DMS153 treated with DMSO at 0.1 percent for 48 hours (cell line): ENCODE measurements around the gene BLVRB.
"Not testable (repeated sequence)": the region's sequence is repeated elsewhere in the genome, so short reads cannot be mapped to it uniquely, and the experiment has no call there.

Experiments used
- DNase-seq: peaks from one replicate; lab custom pipeline; 2025; ENCODE audit not compliant: unreplicated experiment; lab: John Stamatoyannopoulos, UW

BLVRB gene

DNA sequence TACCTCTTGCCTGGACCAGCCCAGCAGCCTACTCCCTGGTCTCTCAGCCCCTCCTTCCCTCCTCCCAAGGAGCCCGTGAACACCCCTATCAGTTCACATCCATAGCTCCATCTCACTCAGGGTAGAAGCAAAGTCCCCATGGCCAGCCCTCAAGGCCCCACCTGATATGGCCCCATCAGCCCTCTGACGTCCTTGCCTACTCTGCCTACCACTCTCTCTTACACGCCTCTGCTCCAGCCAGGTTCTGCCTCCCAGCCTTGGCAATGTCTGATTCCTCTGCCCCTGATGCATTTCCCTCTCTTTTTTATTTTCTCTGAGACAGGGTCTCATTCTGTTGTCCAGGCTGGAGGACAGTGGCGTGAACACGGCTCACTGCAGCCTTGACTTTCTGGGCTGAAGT is 13.5 kb downstream of the BLVRB start:
- no peak for DNase-seq

DNA sequence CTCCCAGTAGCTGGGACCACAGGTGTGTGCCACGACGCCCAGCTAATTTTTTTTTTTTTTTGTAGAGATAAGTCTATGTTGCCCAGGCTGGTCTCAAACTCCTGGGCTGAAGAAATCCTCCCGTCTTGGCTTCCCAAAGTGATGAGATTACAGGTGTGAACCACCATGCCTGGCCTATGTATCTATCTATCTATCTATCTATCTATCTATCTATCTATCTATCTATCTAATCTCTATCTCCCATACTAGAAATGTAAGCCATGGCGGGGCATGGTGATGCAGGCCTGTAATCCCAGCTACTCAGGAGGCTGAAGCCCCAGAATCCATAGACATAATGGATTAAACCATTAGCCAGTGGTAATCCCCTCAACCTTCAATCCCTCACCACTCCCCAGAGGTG is 14.9 kb downstream of the BLVRB start:
- DNase-seq = no peak

DNA sequence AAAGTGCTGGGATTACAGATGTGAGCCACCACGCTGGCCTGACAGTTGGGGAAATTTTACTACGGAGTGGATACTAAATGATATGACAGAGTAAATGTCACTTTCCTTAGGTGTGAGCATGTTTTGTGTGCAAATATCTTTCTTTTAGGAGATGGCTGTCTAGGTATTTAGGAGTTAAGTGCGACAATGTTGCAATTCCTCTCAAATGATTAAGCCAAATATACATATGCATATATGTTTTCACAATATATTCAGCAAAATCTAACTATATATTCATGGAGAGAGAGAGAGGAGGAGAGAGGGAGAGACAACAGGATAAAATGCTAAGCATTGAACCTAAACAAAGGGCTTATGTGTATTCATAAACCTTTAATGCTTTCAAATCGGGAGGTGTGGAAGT is 16.0 kb downstream of the BLVRB start:
- no peak for DNase-seq

DNA sequence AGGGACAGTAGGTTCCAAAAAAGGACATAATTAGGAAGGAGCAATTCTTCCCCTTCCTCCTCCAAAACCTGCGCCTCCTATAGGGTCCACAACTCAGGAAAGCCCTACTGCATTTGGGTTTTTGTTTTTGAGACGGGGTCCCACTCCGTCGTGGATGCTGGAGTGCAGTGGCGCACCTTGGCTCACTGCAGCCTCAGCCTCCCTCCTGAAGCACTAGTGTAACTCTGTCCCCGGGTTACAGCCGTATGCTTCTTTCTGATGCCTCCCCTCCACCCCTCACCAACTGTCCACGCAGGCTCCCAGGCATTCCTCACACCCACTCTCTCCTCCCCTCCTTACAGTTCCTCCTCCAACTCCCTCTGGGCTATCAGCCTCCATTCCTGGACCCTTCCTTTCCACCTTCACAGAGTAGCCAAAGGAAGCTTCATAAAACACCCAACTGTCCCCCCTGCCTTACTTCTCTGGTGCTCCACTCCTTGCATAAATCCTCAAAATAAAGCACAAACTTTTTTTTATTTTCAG is 19.2 kb downstream of the BLVRB start:
- DNase-seq = no peak

DNA sequence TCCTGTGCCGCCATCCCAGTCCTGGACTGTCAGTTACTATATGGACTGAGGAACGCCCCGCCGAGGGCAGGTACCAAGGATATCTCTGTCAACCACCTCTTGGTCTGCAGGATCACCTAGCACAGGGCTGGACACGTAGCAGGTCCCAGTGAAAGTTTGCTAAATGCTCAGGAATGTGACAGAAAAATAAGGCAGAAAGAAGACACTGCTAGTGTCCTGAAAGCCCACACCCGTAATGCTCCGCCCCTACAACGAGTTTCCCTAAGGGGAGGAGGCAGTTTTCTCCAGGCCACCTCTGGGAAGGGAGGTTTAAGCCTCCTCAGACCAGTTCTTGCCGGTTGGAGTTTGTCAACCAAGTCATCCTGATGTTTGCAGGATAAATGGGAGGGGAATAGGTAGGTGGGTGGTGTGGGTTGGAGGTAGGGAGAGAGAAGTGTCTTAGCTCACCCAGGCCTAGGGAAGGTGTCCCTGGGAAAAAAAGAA is 19.7 kb downstream of the BLVRB start:
- DNase-seq = no peak

DNA sequence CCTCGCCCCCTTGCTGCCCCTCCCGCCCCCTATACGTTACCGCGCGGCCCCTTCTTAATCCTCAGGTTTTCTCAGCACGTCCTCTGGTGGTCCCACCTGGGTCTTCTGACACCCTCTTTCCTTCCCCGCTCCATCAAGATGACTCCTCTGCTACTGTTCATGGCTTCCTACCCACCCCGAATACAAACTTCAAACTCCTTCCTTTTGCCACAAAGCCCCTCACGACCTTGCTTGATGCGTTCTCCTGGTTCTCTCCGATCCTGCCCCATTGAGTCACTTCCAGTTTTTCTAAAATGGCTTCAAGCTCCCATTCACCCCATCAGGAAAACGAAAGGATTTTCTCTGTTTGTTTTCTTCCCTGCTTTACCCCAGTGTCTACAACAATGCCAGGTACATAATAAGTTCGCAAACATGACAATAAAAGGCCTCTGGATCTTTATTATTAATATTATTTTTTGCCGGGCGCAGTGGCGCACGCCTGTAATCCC is 20.7 kb downstream of the BLVRB start:
- no peak for DNase-seq

DNA sequence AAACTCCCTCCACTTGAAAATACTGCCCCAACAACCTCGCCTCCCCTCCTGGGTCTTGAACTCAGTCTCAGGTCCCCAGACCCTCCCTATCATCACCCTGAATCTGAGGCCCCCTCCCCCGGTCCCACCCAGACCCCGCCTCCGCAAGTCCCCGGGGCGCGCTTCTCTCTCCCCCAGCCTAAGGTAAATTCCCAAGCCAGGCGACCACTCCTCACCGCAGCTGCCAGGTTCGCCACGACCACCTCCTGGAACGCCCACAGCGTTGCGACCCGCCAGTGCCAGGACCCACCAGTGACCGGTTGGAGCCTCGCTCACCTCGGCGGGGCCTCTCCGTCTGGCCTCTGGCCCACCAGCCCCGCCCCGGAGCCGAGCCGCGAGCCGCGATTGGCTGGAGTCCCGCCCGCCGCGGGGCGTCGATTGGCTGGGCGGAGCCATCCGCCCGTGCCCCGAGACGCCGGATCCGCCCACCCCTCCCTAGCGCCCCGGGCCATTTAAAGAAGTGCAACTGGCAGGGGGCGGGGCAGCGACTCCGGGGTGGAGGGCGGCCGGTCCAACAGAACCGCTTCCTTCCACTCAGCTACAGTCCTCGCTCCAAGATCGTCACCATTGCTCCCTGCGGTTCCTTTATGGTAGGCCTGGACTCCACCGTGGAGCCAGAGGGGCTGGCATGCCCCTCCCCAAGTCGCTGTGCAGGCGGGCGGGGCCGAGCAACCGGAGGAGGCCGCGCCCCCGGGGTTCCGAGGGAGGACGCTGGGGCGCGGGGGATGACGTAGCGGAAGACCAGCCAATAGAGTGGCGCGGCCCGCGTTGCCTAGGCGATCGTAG is 21.3 kb downstream of the BLVRB start, which contains the start of gene SERTAD3:
SERTAD3 (minus strand) TSS at position 336 of the 825 bp plus-strand sequence. CDS start 2,255 bp downstream, outside the sequence.
- peak; percentile 94 for DNase-seq

DNA sequence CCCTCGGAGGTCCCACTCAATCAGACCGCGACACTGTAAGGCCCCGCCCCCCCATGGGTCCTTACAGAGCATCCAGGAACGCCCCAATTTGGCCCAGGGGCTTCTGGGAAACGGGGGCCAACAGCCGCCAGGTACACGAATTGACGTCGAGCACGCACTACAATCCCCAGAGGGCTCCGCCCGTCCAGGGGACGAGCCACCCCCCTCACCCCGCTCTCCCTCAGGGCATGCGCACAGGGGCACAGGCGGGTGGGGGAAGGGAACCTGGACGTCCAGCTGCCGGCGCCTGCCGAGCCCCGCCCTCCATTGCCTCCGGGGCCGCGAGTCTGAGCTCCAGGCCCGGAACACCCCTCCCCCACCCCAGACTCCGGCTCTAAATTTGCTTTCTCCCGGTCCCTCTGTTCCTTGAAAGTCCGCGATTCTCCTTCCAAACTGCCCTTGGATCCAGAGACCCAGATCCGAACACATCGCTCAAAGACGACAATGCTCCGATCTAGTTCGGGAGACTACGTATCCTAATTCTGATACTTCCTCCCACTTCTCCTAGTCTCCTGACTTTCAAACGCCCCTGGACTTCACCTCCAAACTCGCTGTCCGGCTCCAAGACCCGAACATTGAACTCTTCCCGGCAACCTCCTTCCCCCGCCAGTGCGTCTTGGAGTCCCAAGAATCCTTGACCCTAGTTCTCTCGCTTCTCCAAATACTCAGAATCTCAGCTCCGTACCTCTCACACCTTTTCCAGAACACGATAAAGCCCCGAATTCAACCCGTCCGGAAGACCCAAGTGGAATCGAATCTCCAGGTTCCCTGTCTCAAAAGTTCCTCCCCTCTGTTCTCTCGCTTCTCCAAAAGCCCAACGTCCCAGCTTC is 22.2 kb downstream of the BLVRB start:
- DNase-seq = peak; percentile 96

DNA sequence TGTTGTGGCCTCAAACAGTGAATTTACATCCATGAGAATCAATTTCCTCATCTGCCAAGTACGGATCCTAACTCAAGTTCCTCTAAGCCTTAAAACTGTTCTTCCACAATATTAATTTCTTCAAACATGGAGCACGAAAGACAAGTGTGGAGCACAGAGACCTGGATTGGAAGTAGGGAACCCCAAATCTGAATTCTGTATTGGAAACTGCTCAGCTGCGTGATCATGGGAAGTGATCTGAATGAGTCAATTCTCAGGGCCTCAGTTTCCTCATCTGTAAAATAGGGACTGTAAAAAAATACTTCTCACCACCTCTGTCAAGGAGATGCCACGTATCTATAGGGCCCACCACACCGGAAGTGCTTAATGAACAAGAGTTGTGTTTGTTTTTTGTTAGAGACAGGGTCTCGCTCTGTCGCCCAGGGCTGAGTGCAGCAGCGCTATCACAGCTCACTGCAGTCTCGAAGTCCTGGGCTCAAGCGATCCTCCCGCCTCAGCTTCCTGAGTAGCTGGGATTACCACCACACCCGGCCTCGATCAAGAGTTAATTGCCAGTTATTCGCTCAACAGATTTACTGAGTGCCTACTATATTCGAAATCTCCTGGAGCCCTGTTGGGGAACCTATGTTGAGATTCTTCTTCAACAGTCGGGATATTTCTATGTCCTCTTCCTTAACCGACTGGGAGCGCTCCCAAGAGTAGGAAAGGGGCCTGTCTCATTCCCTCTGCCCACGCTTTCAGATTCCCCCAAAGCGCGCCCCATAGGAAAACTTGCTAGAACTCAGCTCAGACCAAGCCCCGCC is 23.0 kb downstream of the BLVRB start:
- DNase-seq = no peak

DNA sequence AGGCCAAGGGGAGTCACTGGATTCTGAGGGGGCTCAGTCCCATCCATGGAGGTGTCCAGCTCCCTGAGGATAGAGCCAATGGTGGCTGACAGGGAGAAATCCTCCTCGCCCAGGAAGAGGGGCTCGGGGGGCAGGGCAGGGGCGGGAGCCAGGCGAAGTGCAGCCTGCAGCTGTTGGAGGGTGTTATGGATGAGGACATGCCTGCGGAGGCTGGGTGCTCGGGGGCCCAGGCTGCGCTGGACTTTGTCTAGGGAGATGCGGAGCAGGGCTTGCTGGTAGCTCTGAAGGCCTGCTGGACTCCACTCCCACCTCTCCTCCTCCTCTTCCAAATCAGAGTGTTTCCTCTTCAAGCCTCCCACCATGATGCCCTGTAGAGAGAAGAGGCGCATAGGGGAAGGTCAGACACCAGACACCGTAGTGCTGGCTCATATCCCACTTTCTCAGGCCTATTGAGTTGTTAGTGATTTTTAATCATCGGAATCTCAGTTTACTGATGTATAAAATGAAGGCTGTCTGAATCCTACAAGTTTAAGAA is 23.8 kb downstream of the BLVRB start:
- no peak for DNase-seq

DNA sequence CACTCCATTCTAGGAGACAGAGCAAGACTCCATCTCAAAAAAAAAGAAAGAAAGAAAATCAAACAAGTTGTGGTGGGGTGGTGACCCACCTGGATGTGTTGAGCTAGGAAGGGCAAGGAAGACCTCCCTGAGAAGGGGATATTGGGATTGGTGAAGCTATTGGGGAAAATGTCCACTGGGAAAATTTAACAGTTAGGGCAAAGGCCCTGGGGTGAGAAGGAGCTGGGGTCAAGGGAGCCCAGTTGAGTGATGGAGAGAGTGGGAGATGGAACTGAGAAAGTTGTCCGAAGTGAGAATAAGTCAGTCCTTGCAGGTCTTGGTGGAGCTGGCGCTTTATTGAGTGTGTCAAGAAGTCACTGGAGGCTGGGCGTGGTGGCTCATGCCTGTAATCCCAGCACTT is 27.3 kb downstream of the BLVRB start:
- no peak for DNase-seq

DNA sequence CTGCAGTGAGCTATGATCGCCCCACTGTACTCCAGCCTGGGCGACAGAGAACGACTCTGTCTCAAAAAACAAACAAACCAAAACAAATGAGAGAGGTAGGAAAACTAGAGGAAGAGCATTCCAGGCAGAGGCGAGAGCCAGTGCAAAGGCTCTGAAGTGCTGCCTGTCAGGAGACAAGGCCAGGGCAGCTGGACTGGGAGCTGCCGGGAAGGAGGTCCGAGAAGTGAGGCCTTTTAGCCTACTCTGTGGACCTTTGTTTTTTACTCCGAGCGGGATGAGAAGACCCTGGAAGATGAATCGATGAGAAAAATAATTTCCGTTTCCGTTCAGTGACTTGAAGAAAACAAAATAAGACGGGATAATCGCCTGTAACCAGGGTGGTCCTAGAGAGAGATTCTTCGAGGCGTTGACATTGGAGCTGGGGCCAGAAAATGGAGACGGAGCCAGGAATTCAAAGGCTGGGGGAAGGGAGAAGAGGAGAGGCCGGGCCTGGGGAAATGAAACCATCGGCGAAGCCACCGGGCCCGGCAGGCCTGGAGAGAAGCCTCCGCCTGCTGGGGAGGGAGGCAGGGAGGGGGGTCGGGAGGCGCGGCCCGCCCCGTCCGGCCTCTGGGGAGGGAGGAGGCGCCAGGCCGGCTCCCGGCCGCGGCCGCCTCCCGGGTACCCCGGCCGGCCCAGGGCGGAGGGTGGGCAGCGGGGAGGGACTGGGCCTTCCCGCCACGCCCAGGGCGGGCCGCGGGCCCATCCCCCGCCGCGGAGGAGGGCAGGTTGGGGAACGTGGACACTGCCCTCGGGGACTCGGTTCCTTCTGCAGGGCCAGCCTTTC is 31.9 kb downstream of the BLVRB start:
- peak; percentile 63 for DNase-seq

DNA sequence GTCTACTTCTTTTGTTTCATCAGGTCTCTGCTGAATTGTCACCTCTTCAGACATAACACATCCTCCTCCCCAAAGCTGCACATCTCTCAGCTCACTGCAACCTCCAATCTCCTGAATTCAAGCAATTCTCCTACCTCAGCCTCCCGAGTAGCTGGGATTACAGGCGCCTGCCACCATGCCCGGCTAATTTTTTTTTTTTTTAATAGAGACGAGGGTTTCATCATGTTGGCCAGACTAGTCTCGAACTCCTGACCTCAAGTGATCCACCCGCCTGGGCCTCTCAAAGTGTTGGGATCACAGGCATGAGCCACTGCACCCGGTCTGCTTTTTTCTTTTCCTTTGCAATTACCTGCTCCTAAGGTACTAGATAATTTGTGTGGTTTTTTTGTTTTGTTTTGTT is 32.8 kb downstream of the BLVRB start:
- not testable (repeated sequence) for DNase-seq

DNA sequence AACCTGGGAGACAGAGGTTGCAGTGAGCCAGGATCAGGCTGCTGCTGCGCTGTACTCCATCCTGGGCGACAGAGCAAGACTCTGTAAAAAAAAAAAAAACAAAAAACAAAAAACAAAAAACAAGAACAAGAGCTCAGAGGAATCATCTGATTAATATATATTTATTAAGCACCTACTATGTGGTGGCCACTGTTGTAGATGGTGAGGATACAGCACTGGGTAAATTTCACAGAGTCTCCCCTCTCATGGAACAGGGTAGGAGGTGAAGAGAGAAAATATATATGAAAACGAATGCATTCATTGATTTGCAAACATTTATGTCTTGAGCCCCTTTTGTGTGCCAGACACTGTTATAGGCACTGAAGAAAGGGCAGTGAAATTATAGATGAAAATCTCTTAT is 33.8 kb downstream of the BLVRB start:
- no peak for DNase-seq

DNA sequence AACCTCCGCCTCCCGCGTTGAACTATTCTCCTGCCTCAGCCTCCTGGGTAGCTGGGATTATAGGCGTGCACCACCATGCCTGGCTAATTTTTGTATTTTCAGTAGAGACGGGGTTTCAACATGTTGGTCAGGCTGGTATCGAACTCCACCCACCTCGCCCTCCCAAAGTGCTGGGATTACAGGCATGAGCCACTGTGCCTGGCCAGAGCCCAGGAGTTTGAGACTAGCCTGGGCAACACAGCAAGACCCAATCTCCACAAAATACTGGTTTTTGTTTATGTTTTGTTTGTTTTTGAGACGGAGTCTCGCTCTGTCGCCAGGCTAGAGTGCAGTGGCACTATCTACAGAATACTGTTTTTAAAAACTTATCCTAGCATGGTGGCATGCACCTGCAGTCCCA is 35.3 kb downstream of the BLVRB start:
- not testable (repeated sequence) for DNase-seq

DNA sequence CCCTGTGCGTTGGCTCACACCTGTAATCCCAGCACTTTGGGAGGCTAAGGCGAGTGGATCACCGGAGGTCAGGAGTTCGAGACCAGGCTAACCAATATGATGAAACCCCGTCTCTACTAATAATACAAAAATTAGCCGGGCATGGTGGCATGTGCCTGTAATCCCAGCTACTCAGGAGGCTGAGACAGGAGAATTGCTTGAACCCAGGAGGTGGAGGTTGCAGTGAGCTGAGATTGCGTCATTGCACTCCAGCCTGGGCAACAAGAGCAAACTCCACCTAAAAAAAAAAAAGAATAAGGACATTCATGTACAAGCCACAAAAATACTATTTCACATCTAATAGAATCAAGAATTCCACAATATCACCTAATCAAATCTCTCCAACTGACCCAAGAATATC is 37.3 kb downstream of the BLVRB start:
- DNase-seq = not testable (repeated sequence)

DNA sequence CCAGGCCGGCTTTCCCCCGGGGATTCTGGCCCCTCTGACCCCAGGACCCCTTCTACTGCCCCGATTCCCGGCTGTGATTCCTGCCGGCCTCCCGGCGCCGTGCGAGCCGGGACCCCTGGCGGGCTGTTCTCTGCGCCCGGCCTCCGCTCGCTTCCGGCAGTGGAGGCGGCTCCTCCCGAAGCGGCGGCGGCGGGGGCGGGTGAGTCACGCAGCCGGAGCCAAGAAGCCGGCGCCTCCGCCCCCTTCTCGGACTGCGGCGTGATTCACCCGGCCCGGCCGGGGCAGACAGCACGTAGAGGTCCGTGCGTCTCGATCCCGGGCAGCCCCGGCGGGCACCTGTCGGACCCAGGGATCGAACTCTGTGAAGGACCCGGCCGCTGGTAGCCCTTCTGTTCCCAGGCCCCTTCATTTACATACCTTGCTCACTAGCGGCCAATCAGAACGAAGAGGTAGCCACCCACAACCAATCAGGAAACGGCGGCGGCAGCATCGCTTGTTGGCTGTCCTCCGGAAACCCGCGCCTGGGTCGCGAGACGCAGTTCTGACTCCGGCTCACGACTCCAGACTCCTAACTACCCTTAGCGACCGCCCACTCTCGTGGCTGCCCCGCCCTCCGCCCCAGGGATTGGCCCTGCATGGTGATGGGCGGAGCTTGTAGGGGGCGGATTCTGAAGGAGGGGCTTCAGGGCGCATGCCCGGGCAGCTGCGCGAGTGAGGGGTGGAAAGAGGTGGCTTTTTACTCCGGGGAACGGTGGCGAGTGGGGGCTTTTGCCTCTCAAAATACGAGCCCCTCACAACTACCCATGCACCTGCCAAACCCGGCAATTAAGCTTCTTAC is 39.9 kb downstream of the BLVRB start, which contains the start of gene SERTAD1:
SERTAD1 (minus strand) TSS at position 543 of the 838 bp plus-strand sequence. CDS start 2,446 bp downstream, outside the sequence.
- DNase-seq = peak; percentile 98

DNA sequence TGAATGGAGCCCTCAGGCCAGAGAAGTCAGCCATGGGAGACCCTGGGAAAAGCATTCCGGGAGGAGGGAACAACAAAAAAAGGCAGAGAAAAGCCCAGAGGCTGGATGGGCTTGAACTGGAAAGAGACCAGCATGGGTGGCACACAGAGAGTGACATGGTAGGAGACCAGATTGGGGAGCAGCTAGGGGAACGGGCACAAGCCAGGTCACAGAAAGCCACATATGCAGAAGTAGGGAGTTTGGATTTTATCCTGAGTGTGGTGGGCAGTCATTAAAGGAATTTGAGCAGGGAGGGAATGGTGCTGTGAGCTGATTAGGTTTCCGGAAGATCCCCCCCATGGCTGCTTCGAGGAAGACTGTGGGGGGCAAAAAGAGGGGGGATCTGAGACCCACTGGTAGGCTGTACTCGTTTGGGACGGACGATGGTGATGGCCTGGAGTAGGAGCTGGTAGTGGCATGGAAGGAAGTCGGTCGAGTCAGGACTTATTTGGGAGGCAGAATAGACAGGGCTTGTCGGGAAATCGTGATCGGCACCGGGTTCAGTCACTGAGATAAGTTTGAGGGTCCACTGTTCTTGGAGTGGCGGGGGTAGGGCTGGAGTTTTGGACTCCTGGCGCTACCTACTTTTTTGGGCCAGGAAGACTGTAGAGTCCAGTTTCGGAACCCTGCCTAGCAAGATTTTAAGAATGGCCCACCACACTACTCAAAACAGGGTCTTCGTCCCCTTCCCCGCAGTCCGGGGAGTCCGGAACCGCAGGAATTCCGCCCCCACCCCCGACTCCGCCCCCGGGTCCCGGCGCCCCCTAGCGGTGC is 40.7 kb downstream of the BLVRB start:
- DNase-seq = no peak
